GM23338 (cell line): ENCODE results near the gene FAM156B. TPM values are rescaled to one million over a fixed set of nuclear protein-coding genes. Genes with fewer than 3 reads are reported as not detected.
"Not testable (repeated sequence)": the region's sequence is repeated elsewhere in the genome, so short reads cannot be mapped to it uniquely, and the experiment has no call there.

Experiments
- ATAC-seq: fragments of 200-7000 bp; cut with Tn5 transposase; 3 replicates; pipeline ENCODE4 v1.9.1; 2020
- DNase-seq: peaks from one replicate; pipeline ENCODE4 v3.0.0-alpha.2; 2015; ENCODE audit warnings: low spot score
- H2AFZ ChIP-seq: fragments of 200-600 bp; sonication (generic); 2 replicates; pipeline ENCODE4 v1.8.0; 2016; ENCODE audit warnings: antibody characterized with exemption, mild to moderate bottlenecking, moderate library complexity
- H3F3A ChIP-seq: fragments of 200-600 bp; sonication (generic); replicated peaks from 2 replicates; pipeline ENCODE4 v1.8.0; 2017; ENCODE audit warnings: antibody characterized with exemption, mixed run types, low read depth
- H3K27ac ChIP-seq: fragments of 200-600 bp; sonication (generic); 2 replicates; pipeline ENCODE4 v1.6.1; 2016; ENCODE audit warnings: low read depth
- H3K27me3 ChIP-seq: fragments of 200-600 bp; sonication (generic); 2 replicates; pipeline ENCODE4 v1.8.0; 2016; ENCODE audit warnings: mild to moderate bottlenecking, mixed run types, moderate library complexity; ENCODE audit not compliant: insufficient read depth
- H3K36me3 ChIP-seq: fragments of 200-600 bp; sonication (generic); 2 replicates; pipeline ENCODE4 v1.8.0; 2016; ENCODE audit warnings: mild to moderate bottlenecking; ENCODE audit not compliant: insufficient read depth
- H3K4me1 ChIP-seq: fragments of 200-600 bp; sonication (generic); 2 replicates; pipeline ENCODE4 v1.8.0; 2016; ENCODE audit warnings: mild to moderate bottlenecking, moderate library complexity; ENCODE audit not compliant: insufficient read depth
- H3K4me2 ChIP-seq: fragments of 200-600 bp; sonication (generic); 2 replicates; pipeline ENCODE4 v1.7.1; 2017; ENCODE audit warnings: mixed run types
- H3K4me3 ChIP-seq: fragments of 200-600 bp; sonication (generic); 2 replicates; pipeline ENCODE4 v1.6.1; 2016; ENCODE audit warnings: mixed run types
- H3K79me2 ChIP-seq: fragments of 200-600 bp; sonication (generic); replicated peaks from 2 replicates; pipeline ENCODE4 v1.8.0; 2017; ENCODE audit warnings: mild to moderate bottlenecking; ENCODE audit not compliant: insufficient read depth
- H3K9me2 ChIP-seq: fragments of 200-600 bp; sonication (generic); 2 replicates; pipeline ENCODE4 v1.8.0; 2017; ENCODE audit not compliant: insufficient read depth
- H4K20me1 ChIP-seq: fragments of 200-600 bp; sonication (generic); replicated peaks from 2 replicates; pipeline ENCODE4 v1.8.0; 2017; ENCODE audit warnings: mild to moderate bottlenecking; ENCODE audit not compliant: insufficient read depth
- H3K27ac Mint-ChIP-seq: 2 replicates; pipeline ENCODE4 v1.8.0; 2020; ENCODE audit warnings: inconsistent platforms, mild to moderate bottlenecking, moderate library complexity, mixed read lengths
- H3K27me3 Mint-ChIP-seq: 3 replicates; pipeline ENCODE4 v1.8.0; 2022; ENCODE audit warnings: low read depth, mild to moderate bottlenecking, moderate library complexity, mixed read lengths, inconsistent platforms; ENCODE audit not compliant: insufficient read depth, poor library complexity
- H3K36me3 Mint-ChIP-seq: 3 replicates; pipeline ENCODE4 v1.8.0; 2021; ENCODE audit warnings: low read depth, mild to moderate bottlenecking, inconsistent platforms, moderate library complexity, mixed read lengths
- H3K4me1 Mint-ChIP-seq: 3 replicates; pipeline ENCODE4 v1.8.0; 2020; ENCODE audit warnings: mild to moderate bottlenecking, inconsistent platforms, mixed read lengths
- H3K4me3 Mint-ChIP-seq: 3 replicates; pipeline ENCODE4 v1.8.0; 2021; ENCODE audit warnings: moderate library complexity, mild to moderate bottlenecking, inconsistent platforms, mixed read lengths
- H3K9me3 Mint-ChIP-seq: 3 replicates; pipeline ENCODE4 v1.8.0; 2020; ENCODE audit warnings: moderate library complexity, mild to moderate bottlenecking, inconsistent platforms, mixed read lengths
- EZH2 ChIP-seq: fragments of 200-600 bp; sonication (generic); IDR thresholded peaks from one replicate; pipeline ENCODE4 v1.8.0; 2017; ENCODE audit warnings: antibody characterized with exemption, mild to moderate bottlenecking, low read depth; ENCODE audit not compliant: unreplicated experiment
- JUNB ChIP-seq: IDR thresholded peaks from one replicate; pipeline ENCODE4 v1.6.1; 2016; ENCODE audit warnings: antibody characterized with exemption; ENCODE audit not compliant: unreplicated experiment
- NANOG ChIP-seq: IDR thresholded peaks from 2 replicates; pipeline ENCODE4 v1.6.1; 2016; ENCODE audit warnings: antibody characterized with exemption, borderline replicate concordance
- POLR2AphosphoS5 ChIP-seq: IDR thresholded peaks from 2 replicates; pipeline ENCODE4 v1.6.1; 2016; ENCODE audit warnings: antibody characterized with exemption, low read depth
- STAT1 ChIP-seq: IDR thresholded peaks from one replicate; pipeline ENCODE4 v1.6.1; 2016; ENCODE audit warnings: antibody characterized with exemption; ENCODE audit not compliant: unreplicated experiment
- ZNF331 ChIP-seq: fragments of 250-450 bp; sonication (Bioruptor Pico); IDR thresholded peaks from 2 replicates; pipeline ENCODE4 v1.5.0; 2020; ENCODE audit warnings: low read depth, mild to moderate bottlenecking, moderate library complexity
- polyA plus RNA-seq: library from polyadenylated mRNA; unstranded; fragments of >200 nt; fragmentation: Nextera tagmentation; extraction: Ambion mirVana; gene quantifications from 2 replicates; pipeline ENCODE4 v1.2.1, GENCODE V29; 2016
- total RNA-seq: library from RNA; depleted of rRNA; stranded (reverse); fragments of >200 nt; shearing (Covaris generic); gene quantifications from 2 replicates; pipeline ENCODE4 v1.2.3, GENCODE V29; 2014

The FAM156B gene
- total and polyA plus RNA-seq, 2 experiments from 2014 or later, result 11.1 to 19.1 TPM

- DNase-seq (no peak), ATAC-seq (no peak)
- H3K4me3 ChIP-seq, result no peak overlapping the region
- no peaks in the 10 kb centered on the region for H3K36me3 ChIP-seq
- TF ChIP-seq ZNF331 (no peak), POLR2AphosphoS5 (no peak), JUNB (no peak), NANOG (no peak)
- Mint-ChIP-seq H3K4me1 (no peaks in the 10 kb centered on the region), H3K36me3 (no peaks in the 10 kb centered on the region), H3K27me3 (no peaks in the 10 kb centered on the region), H3K9me3 (no peaks in the 10 kb centered on the region), H3K4me3 (no peak overlapping the region), H3K27ac (no peak overlapping the region)
- H3K4me2 ChIP-seq, result no peak overlapping the region
- no peak overlapping the region for H3K27ac ChIP-seq
- no peaks in the 10 kb centered on the region for H4K20me1 ChIP-seq
- no peaks in the 10 kb centered on the region for H3K27me3 ChIP-seq
- H2AFZ ChIP-seq, result no peak overlapping the region
- no peaks in the 10 kb centered on the region for H3F3A ChIP-seq
- H3K4me1 ChIP-seq, result no peaks in the 10 kb centered on the region
- no peaks in the 10 kb centered on the region for H3K9me2 ChIP-seq
- no peaks in the 10 kb centered on the region for H3K79me2 ChIP-seq
These were observed 27.1 kb upstream of the FAM156B start for GRCh38 chrX:52870046-52870445.

- not testable (repeated sequence) for H3K4me3 ChIP-seq, H3K4me1 ChIP-seq, H3K36me3 ChIP-seq, H3K9me3 Mint-ChIP-seq, H3K27ac ChIP-seq, H3K27me3 Mint-ChIP-seq, H4K20me1 ChIP-seq, H3K9me2 ChIP-seq, H3K27ac Mint-ChIP-seq, ATAC-seq, H3K27me3 ChIP-seq, H3K4me1 Mint-ChIP-seq, H3K36me3 Mint-ChIP-seq, H3K4me2 ChIP-seq, DNase-seq, H2AFZ ChIP-seq, H3K79me2 ChIP-seq, H3F3A ChIP-seq, H3K4me3 Mint-ChIP-seq
These were observed 23.3 kb upstream of the FAM156B start for GRCh38 chrX:52873825-52874224.

GRCh38 chrX:52874661-52875060 lies 22.5 kb upstream of the FAM156B start:
- H3K79me2 ChIP-seq, result no peaks in the 10 kb centered on the region
- H3K4me2 ChIP-seq, result no peak overlapping the region
- ATAC-seq (no peak), DNase-seq (no peak)
- no peak for TF ChIP-seq EZH2
- no peak for TF ChIP-seq JUNB
- TF ChIP-seq STAT1, result no peak
- no peak for TF ChIP-seq NANOG
- TF ChIP-seq POLR2AphosphoS5, result no peak
- H3K9me2 ChIP-seq, result no peaks in the 10 kb centered on the region
- H3F3A ChIP-seq, result no peaks in the 10 kb centered on the region
- Mint-ChIP-seq H3K27ac (no peak overlapping the region), H3K36me3 (no peaks in the 10 kb centered on the region), H3K27me3 (no peaks in the 10 kb centered on the region), H3K9me3 (no peaks in the 10 kb centered on the region), H3K4me1 (no peaks in the 10 kb centered on the region), H3K4me3 (no peak overlapping the region)
- H3K36me3 ChIP-seq, result no peaks in the 10 kb centered on the region
- H3K27ac ChIP-seq, result no peak overlapping the region
- no peak overlapping the region for H3K4me3 ChIP-seq
- H2AFZ ChIP-seq, result no peak overlapping the region
- H4K20me1 ChIP-seq, result no peaks in the 10 kb centered on the region
- no peaks in the 10 kb centered on the region for H3K4me1 ChIP-seq
- no peaks in the 10 kb centered on the region for H3K27me3 ChIP-seq

GRCh38 chrX:52875436-52875835 lies 21.7 kb upstream of the FAM156B start:
- ATAC-seq, H3K27me3 ChIP-seq, H2AFZ ChIP-seq, H3K27ac Mint-ChIP-seq, H3K4me3 ChIP-seq, H3K4me1 ChIP-seq, H3K27ac ChIP-seq, H3K9me3 Mint-ChIP-seq, H3K9me2 ChIP-seq, H3K4me1 Mint-ChIP-seq, DNase-seq, H3K27me3 Mint-ChIP-seq, H3K36me3 Mint-ChIP-seq, H3K4me3 Mint-ChIP-seq, H3K79me2 ChIP-seq, H3K4me2 ChIP-seq, H4K20me1 ChIP-seq, H3F3A ChIP-seq, H3K36me3 ChIP-seq: not testable (repeated sequence)

GRCh38 chrX:52876386-52876785 lies 20.7 kb upstream of the FAM156B start:
- not testable (repeated sequence) for H3K36me3 Mint-ChIP-seq, H3K9me2 ChIP-seq, H2AFZ ChIP-seq, H3F3A ChIP-seq, H3K9me3 Mint-ChIP-seq, H4K20me1 ChIP-seq, H3K27ac Mint-ChIP-seq, H3K4me3 Mint-ChIP-seq, H3K4me1 ChIP-seq, H3K27me3 Mint-ChIP-seq, H3K4me3 ChIP-seq, ATAC-seq, H3K27ac ChIP-seq, H3K36me3 ChIP-seq, H3K4me1 Mint-ChIP-seq, DNase-seq, H3K27me3 ChIP-seq, H3K4me2 ChIP-seq, H3K79me2 ChIP-seq

- H3K36me3 ChIP-seq, H3K9me3 Mint-ChIP-seq, H3K4me1 Mint-ChIP-seq, H2AFZ ChIP-seq, H4K20me1 ChIP-seq, H3K27ac ChIP-seq, H3K4me3 Mint-ChIP-seq, H3K27ac Mint-ChIP-seq, H3F3A ChIP-seq, H3K36me3 Mint-ChIP-seq, H3K79me2 ChIP-seq, ATAC-seq, H3K4me3 ChIP-seq, H3K27me3 Mint-ChIP-seq, DNase-seq, H3K4me1 ChIP-seq, H3K4me2 ChIP-seq, H3K27me3 ChIP-seq, H3K9me2 ChIP-seq: not testable (repeated sequence)
These were observed 9.7 kb upstream of the FAM156B start for GRCh38 chrX:52887459-52887858.
